ENCODE results near the gene AOAH. TPM values are rescaled to one million over a fixed set of nuclear protein-coding genes. Genes with fewer than 3 reads are reported as not detected.

AOAH gene
- total RNA-seq, 4 donors from 2014 or later: 0.17 to 1.8 (median 1.6) TPM

- no peak for ATAC-seq
- intact Hi-C loops (cut with DNase I; ENCODE audit: low total_unique reads): no loop called here
- H3K27ac ChIP-seq: no peak overlapping the region
Observed at GRCh38 chr7:36661135-36661840, 63.0 kb downstream of the AOAH start.

DNA sequence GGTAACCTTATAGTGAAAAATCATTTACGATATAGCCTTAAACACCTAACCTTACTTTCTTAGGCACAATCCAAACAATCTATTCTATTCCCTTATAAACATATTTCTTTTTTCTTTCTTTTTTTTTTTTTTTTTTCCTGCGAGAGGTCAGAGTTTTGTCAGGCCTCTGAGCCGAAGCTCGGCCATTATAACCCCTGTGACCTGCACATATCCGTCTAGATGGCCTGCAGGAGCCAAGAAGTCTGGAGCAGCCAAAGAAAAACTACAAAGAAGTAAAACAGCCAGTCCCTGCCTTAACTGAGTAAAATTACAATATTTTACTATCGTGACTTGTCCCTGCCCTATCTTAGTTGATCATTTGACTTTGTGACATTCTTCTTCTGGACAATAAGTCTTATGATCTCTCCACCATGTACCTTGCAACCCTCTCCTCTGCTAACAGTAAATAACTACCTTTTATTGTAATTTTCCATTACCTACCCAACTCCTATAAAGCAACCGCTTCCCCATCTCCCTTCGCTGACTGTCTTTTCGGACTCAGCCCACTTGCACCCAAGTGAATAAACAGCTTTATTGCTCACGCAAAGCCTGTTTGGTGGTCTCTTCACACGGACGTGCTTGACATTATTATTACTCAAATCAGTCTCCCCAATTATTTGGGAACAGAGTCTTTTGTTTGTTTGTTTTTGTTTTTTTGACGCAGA, 64.5 kb downstream of the AOAH start:
- no peak for TF ChIP-seq POLR2A (IDR thresholded peaks at IDR 0.05)
- TF ChIP-seq CTCF (IDR thresholded peaks at IDR 0.05 in 4 of 5, conservative IDR thresholded peaks at IDR 0.05 in 1 of 5): no peak
- no peak for DNase-seq
- H3K27ac ChIP-seq: no peak overlapping the region
- intact Hi-C loops (cut with DNase I; ENCODE audit: low total_unique reads): no loop called here
- in situ Hi-C loops (cut with MboI; ENCODE audit: low sequenced_read_pairs in 4 of 4): no loop called here
- H3K4me1 ChIP-seq: no peaks in the 10 kb centered on the region
- H3K36me3 ChIP-seq: no peaks in the 10 kb centered on the region
- no peaks in the 10 kb centered on the region for H3K9me3 ChIP-seq
- no peaks in the 10 kb centered on the region for H3K27me3 ChIP-seq
- H3K4me3 ChIP-seq: no peak overlapping the region
- ATAC-seq: no peak

More at GRCh38 chr7:36661135-36661840, 63.0 kb downstream of the AOAH start:
- no peaks in the 10 kb centered on the region for H3K4me1 ChIP-seq
- in situ Hi-C loops (cut with MboI; ENCODE audit: low sequenced_read_pairs in 4 of 4): no loop called here
- H3K27me3 ChIP-seq: no peaks in the 10 kb centered on the region
- no peaks in the 10 kb centered on the region for H3K36me3 ChIP-seq
- H3K9me3 ChIP-seq: no peaks in the 10 kb centered on the region
- no peak for DNase-seq
- no peak for TF ChIP-seq CTCF (IDR thresholded peaks at IDR 0.05 in 4 of 5, conservative IDR thresholded peaks at IDR 0.05 in 1 of 5)
- no peak for TF ChIP-seq POLR2A (IDR thresholded peaks at IDR 0.05)
- H3K4me3 ChIP-seq: no peak overlapping the region

GRCh38 chr7:36659172-36659516, 65.2 kb downstream of the AOAH start:
- DNase-seq: no peak
- ATAC-seq: peak in 1 of 2 donors; percentile 66
- in situ Hi-C loops (cut with MboI; ENCODE audit: low sequenced_read_pairs in 4 of 4) (no loop called here), intact Hi-C loops (cut with DNase I; ENCODE audit: low total_unique reads) (no loop called here)
- TF ChIP-seq POLR2A (IDR thresholded peaks at IDR 0.05) (no peak), CTCF (IDR thresholded peaks at IDR 0.05 in 4 of 5, conservative IDR thresholded peaks at IDR 0.05 in 1 of 5) (no peak)
- no peaks in the 10 kb centered on the region for H3K9me3 ChIP-seq
- H3K4me3 ChIP-seq: no peak overlapping the region
- H3K27me3 ChIP-seq: no peaks in the 10 kb centered on the region
- H3K27ac ChIP-seq: no peak overlapping the region
- H3K36me3 ChIP-seq: no peaks in the 10 kb centered on the region
- H3K4me1 ChIP-seq: no peaks in the 10 kb centered on the region

- no peaks in the 10 kb centered on the region for H3K36me3 ChIP-seq
- no peak overlapping the region for H3K27ac ChIP-seq
- in situ Hi-C loops (cut with MboI; ENCODE audit: low sequenced_read_pairs in 4 of 4) (no loop called here), intact Hi-C loops (cut with DNase I; ENCODE audit: low total_unique reads) (no loop called here)
- ATAC-seq (no peak), DNase-seq (no peak)
- TF ChIP-seq CTCF (IDR thresholded peaks at IDR 0.05 in 4 of 5, conservative IDR thresholded peaks at IDR 0.05 in 1 of 5): no peak
- TF ChIP-seq POLR2A (IDR thresholded peaks at IDR 0.05): no peak
- H3K9me3 ChIP-seq: no peaks in the 10 kb centered on the region
- H3K27me3 ChIP-seq: no peaks in the 10 kb centered on the region
- H3K4me3 ChIP-seq: no peak overlapping the region
- no peaks in the 10 kb centered on the region for H3K4me1 ChIP-seq
Observed at GRCh38 chr7:36658335-36659171, 65.7 kb downstream of the AOAH start.
